ENCODE results near the gene YTHDF1.
A peak's percentile ranks its signal among the peaks of the same experiment; 100 is the strongest.
"Not testable (repeated sequence)": the region's sequence is repeated elsewhere in the genome, so short reads cannot be mapped to it uniquely, and the experiment has no call there.

Gene YTHDF1

GRCh38 chr20:63254606-63255384 lies 38.9 kb upstream of the YTHDF1 start:
- Histone ChIP-seq H3K9ac (ENCODE audit: insufficient read length, low read depth) (peak overlapping the region; percentile 74), H3K4me1 (ENCODE audit: insufficient read depth, insufficient read length) (peaks cover 52% of the 10 kb centered on the region), H3K27me3 (ENCODE audit: insufficient read depth, insufficient read length) (peaks cover 41% of the 10 kb centered on the region), H3K36me3 (ENCODE audit: insufficient read depth, insufficient read length, low read length) (peaks cover 3% of the 10 kb centered on the region), H3K4me3 (ENCODE audit: insufficient read length, low read depth) (peak overlapping the region; percentile 28), H3K9me3 (ENCODE audit: insufficient read depth, low read length) (no peaks in the 10 kb centered on the region; the same call in 1 of the 2 replicates)
- no peak for DNase-seq (ENCODE audit: low read depth, low spot score)
- TF ChIP-seq YY1 (IDR thresholded peaks at IDR 0.05; ENCODE audit: insufficient read depth, insufficient read length) (no peak), ZNF274 (IDR thresholded peaks at IDR 0.05; ENCODE audit: low read depth, low read length) (no peak), SUZ12 (IDR thresholded peaks at IDR 0.05; ENCODE audit: extremely low read depth, insufficient read depth, insufficient read length) (no peak)

GRCh38 chr20:63254232-63254605 lies 38.3 kb upstream of the YTHDF1 start, which contains the start of gene NKAIN4:
NKAIN4 (minus strand) TSS chr20:63254463; CDS start chr20:63254450, 13 bp downstream.
- Histone ChIP-seq H3K4me3 (ENCODE audit: insufficient read length, low read depth) (peak within 1 kb of the TSS; percentile 64), H3K4me1 (ENCODE audit: insufficient read depth, insufficient read length) (peaks cover 46% of the 10 kb centered on the region), H3K27me3 (ENCODE audit: insufficient read depth, insufficient read length) (peaks cover 41% of the 10 kb centered on the region), H3K9ac (ENCODE audit: insufficient read length, low read depth) (peak within 1 kb of the TSS; percentile 84), H3K9me3 (ENCODE audit: insufficient read depth, low read length) (no peaks in the 10 kb centered on the region; the same call in 1 of the 2 replicates), H3K36me3 (ENCODE audit: insufficient read depth, insufficient read length, low read length) (peaks cover 3% of the 10 kb centered on the region)
- DNase-seq (ENCODE audit: low read depth, low spot score): no peak
- no peak for TF ChIP-seq ZNF274 (IDR thresholded peaks at IDR 0.05; ENCODE audit: low read depth, low read length)
- TF ChIP-seq SUZ12 (IDR thresholded peaks at IDR 0.05; ENCODE audit: extremely low read depth, insufficient read depth, insufficient read length): no peak
- TF ChIP-seq YY1 (IDR thresholded peaks at IDR 0.05; ENCODE audit: insufficient read depth, insufficient read length): no peak

GRCh38 chr20:63253438-63254231 lies 37.7 kb upstream of the YTHDF1 start:
- peaks cover 42% of the 10 kb centered on the region for H3K4me1 ChIP-seq (ENCODE audit: insufficient read depth, insufficient read length)
- peaks cover 41% of the 10 kb centered on the region for H3K27me3 ChIP-seq (ENCODE audit: insufficient read depth, insufficient read length)
- peak overlapping the region; percentile 84 for H3K9ac ChIP-seq (ENCODE audit: insufficient read length, low read depth)

GRCh38 chr20:63253065-63253437 lies 37.1 kb upstream of the YTHDF1 start:
- TF ChIP-seq ZNF274 (IDR thresholded peaks at IDR 0.05; ENCODE audit: low read depth, low read length): no peak
- TF ChIP-seq YY1 (IDR thresholded peaks at IDR 0.05; ENCODE audit: insufficient read depth, insufficient read length): no peak
- TF ChIP-seq SUZ12 (IDR thresholded peaks at IDR 0.05; ENCODE audit: extremely low read depth, insufficient read depth, insufficient read length): no peak
- peak overlapping the region; percentile 77 for H3K9ac ChIP-seq (ENCODE audit: insufficient read length, low read depth)
- H3K27me3 ChIP-seq (ENCODE audit: insufficient read depth, insufficient read length): peaks cover 41% of the 10 kb centered on the region
- peak overlapping the region; percentile 38 for H3K4me3 ChIP-seq (ENCODE audit: insufficient read length, low read depth)
- DNase-seq (ENCODE audit: low read depth, low spot score): no peak
- peaks cover 3% of the 10 kb centered on the region for H3K36me3 ChIP-seq (ENCODE audit: insufficient read depth, insufficient read length, low read length)
- H3K4me1 ChIP-seq (ENCODE audit: insufficient read depth, insufficient read length): peaks cover 47% of the 10 kb centered on the region
- H3K9me3 ChIP-seq (ENCODE audit: insufficient read depth, low read length): no peaks in the 10 kb centered on the region; the same call in 1 of the 2 replicates

More at GRCh38 chr20:63253438-63254231, 37.7 kb upstream of the YTHDF1 start:
- TF ChIP-seq SUZ12 (IDR thresholded peaks at IDR 0.05; ENCODE audit: extremely low read depth, insufficient read depth, insufficient read length) (no peak), YY1 (IDR thresholded peaks at IDR 0.05; ENCODE audit: insufficient read depth, insufficient read length) (no peak), ZNF274 (IDR thresholded peaks at IDR 0.05; ENCODE audit: low read depth, low read length) (no peak)
- H3K9me3 ChIP-seq (ENCODE audit: insufficient read depth, low read length): no peaks in the 10 kb centered on the region; the same call in 1 of the 2 replicates
- peaks cover 3% of the 10 kb centered on the region for H3K36me3 ChIP-seq (ENCODE audit: insufficient read depth, insufficient read length, low read length)
- peak overlapping the region; percentile 64 for H3K4me3 ChIP-seq (ENCODE audit: insufficient read length, low read depth)
- peak; percentile 72 for DNase-seq (ENCODE audit: low read depth, low spot score)

- Histone ChIP-seq H3K9me3 (ENCODE audit: insufficient read depth, low read length) (no peaks in the 10 kb centered on the region; the same call in 1 of the 2 replicates), H3K9ac (ENCODE audit: insufficient read length, low read depth) (no peak overlapping the region), H3K4me3 (ENCODE audit: insufficient read length, low read depth) (no peak overlapping the region), H3K27me3 (ENCODE audit: insufficient read depth, insufficient read length) (peaks cover 41% of the 10 kb centered on the region), H3K4me1 (ENCODE audit: insufficient read depth, insufficient read length) (peaks cover 47% of the 10 kb centered on the region), H3K36me3 (ENCODE audit: insufficient read depth, insufficient read length, low read length) (peaks cover 3% of the 10 kb centered on the region)
- TF ChIP-seq ZNF274 (IDR thresholded peaks at IDR 0.05; ENCODE audit: low read depth, low read length) (no peak), YY1 (IDR thresholded peaks at IDR 0.05; ENCODE audit: insufficient read depth, insufficient read length) (no peak), SUZ12 (IDR thresholded peaks at IDR 0.05; ENCODE audit: extremely low read depth, insufficient read depth, insufficient read length) (no peak)
- no peak for DNase-seq (ENCODE audit: low read depth, low spot score)
Measured at GRCh38 chr20:63252284-63252711, 36.4 kb upstream of the YTHDF1 start.

GRCh38 chr20:63251350-63251749 lies 35.4 kb upstream of the YTHDF1 start:
- peaks cover 46% of the 10 kb centered on the region for H3K4me1 ChIP-seq (ENCODE audit: insufficient read depth, insufficient read length)
- H3K9ac ChIP-seq (ENCODE audit: insufficient read length, low read depth); DNase-seq (ENCODE audit: low read depth, low spot score); H3K9me3 ChIP-seq (ENCODE audit: insufficient read depth, low read length); H3K36me3 ChIP-seq (ENCODE audit: insufficient read depth, insufficient read length, low read length); H3K4me3 ChIP-seq (ENCODE audit: insufficient read length, low read depth): not testable (repeated sequence)
- peaks cover 34% of the 10 kb centered on the region for H3K27me3 ChIP-seq (ENCODE audit: insufficient read depth, insufficient read length)

- peaks cover 33% of the 10 kb centered on the region for H3K4me1 ChIP-seq (ENCODE audit: insufficient read depth, insufficient read length)
- H3K9ac ChIP-seq (ENCODE audit: insufficient read length, low read depth): no peak overlapping the region
- DNase-seq (ENCODE audit: low read depth, low spot score): no peak
- H3K27me3 ChIP-seq (ENCODE audit: insufficient read depth, insufficient read length): peaks cover 20% of the 10 kb centered on the region
- no peaks in the 10 kb centered on the region; the same call in 1 of the 2 replicates for H3K9me3 ChIP-seq (ENCODE audit: insufficient read depth, low read length)
- TF ChIP-seq SUZ12 (IDR thresholded peaks at IDR 0.05; ENCODE audit: extremely low read depth, insufficient read depth, insufficient read length) (no peak), YY1 (IDR thresholded peaks at IDR 0.05; ENCODE audit: insufficient read depth, insufficient read length) (no peak), ZNF274 (IDR thresholded peaks at IDR 0.05; ENCODE audit: low read depth, low read length) (no peak)
- no peak overlapping the region for H3K4me3 ChIP-seq (ENCODE audit: insufficient read length, low read depth)
- no peaks in the 10 kb centered on the region for H3K36me3 ChIP-seq (ENCODE audit: insufficient read depth, insufficient read length, low read length)
Measured at GRCh38 chr20:63249891-63250290, 34.0 kb upstream of the YTHDF1 start.

Data from NT2/D1 (cell line).